Panc1 (cell line): Measurements from ENCODE around the gene RRP7A. TPM values are rescaled to one million over a fixed set of nuclear protein-coding genes. Genes with fewer than 3 reads are reported as not detected.
"Not testable (repeated sequence)": the region's sequence is repeated elsewhere in the genome, so short reads cannot be mapped to it uniquely, and the experiment has no call there.

Source experiments
- ATAC-seq: fragments of 200-7000 bp; cut with Tn5 transposase; 2 replicates; pipeline ENCODE4 v1.9.1; 2020; ENCODE audit warnings: mild to moderate bottlenecking, moderate library complexity
- BruUV-seq: library from RNA; stranded (reverse); fragments of 400-500 nt; replicated peaks from 2 replicates; lab custom pipeline; 2021; lab: Mats Ljungman, UMichigan
- CTCF ChIA-PET: fragments of 300-600 bp; sonication (Branson Sonifier 250); formaldehyde crosslinking; loops from one replicate; lab custom pipeline; 2022; ENCODE audit warnings: antibody characterized with exemption; lab: Charles Lee
- POLR2A ChIA-PET: fragments of 300-600 bp; sonication (Branson Sonifier 250); formaldehyde crosslinking; loops from one replicate; lab custom pipeline; 2022; ENCODE audit warnings: antibody characterized with exemption; lab: Charles Lee
- DNase-seq: peaks from one replicate; pipeline ENCODE4 v3.0.0-alpha.2; 2010; ENCODE audit warnings: low read depth, low spot score
- H3K27ac ChIP-seq: 2 replicates; pipeline ENCODE4 v1.5.1; 2011; ENCODE audit warnings: mild to moderate bottlenecking, low read length, inconsistent platforms
- H3K27me3 ChIP-seq: fragments of 200-500 bp; sonication (Bioruptor generic); 2 replicates; pipeline ENCODE4 v1.6.0; 2014; ENCODE audit warnings: low read length, inconsistent platforms; ENCODE audit not compliant: control insufficient read depth, insufficient read depth
- H3K36me3 ChIP-seq: fragments of 200-500 bp; sonication (Bioruptor generic); 2 replicates; pipeline ENCODE4 v1.5.1; 2014; ENCODE audit warnings: inconsistent platforms, mild to moderate bottlenecking, low read length, moderate library complexity; ENCODE audit not compliant: control insufficient read depth, insufficient read depth
- H3K4me1 ChIP-seq: 2 replicates; pipeline ENCODE4 v1.5.1; 2011; ENCODE audit warnings: inconsistent platforms, mild to moderate bottlenecking, low read length, moderate library complexity; ENCODE audit not compliant: control insufficient read depth, insufficient read depth
- H3K4me3 ChIP-seq, 2 experiments: 2 replicates each; pipeline ENCODE4 v1.5.1; 2011 to 2012; ENCODE audit warnings: low read depth in 2 of 2, low read length in 2 of 2, mild to moderate bottlenecking in 2 of 2, inconsistent platforms in 1 of 2, moderate library complexity in 1 of 2
- H3K9me3 ChIP-seq: fragments of 200-500 bp; sonication (Bioruptor generic); 2 replicates; pipeline ENCODE4 v1.5.1; 2014; ENCODE audit warnings: low read depth, mild to moderate bottlenecking, inconsistent platforms, low read length, moderate library complexity; ENCODE audit not compliant: control insufficient read depth, insufficient read depth
- POLR2AphosphoS5 ChIP-seq: IDR thresholded peaks from 2 replicates; pipeline ENCODE4 v1.6.1; 2012; ENCODE audit warnings: mild to moderate bottlenecking, low read depth, low read length, moderate library complexity
- SIN3A ChIP-seq: IDR thresholded peaks from 2 replicates; pipeline ENCODE4 v1.6.1; 2012; ENCODE audit warnings: low read depth, mild to moderate bottlenecking, low read length, moderate library complexity, borderline replicate concordance; ENCODE audit not compliant: insufficient read depth
- TCF7L2 ChIP-seq: IDR thresholded peaks from 2 replicates; pipeline ENCODE4 v1.6.1; 2011; ENCODE audit warnings: mild to moderate bottlenecking, low read depth, low read length, inconsistent platforms
- in situ Hi-C: cut with HindIII; loops from 2 replicates; pipeline ENCODE4 v1.10.0; 2016; ENCODE audit warnings: low sequenced_read_pairs, low pct_unique_long_range_greater_than_20kb
- intact Hi-C: fragments of 100-400 bp; cut with micrococcal nuclease; formaldehyde crosslinking; loops from one replicate; pipeline ENCODE4 v1.10.0; 2022; ENCODE audit not compliant: unreplicated experiment
- total RNA-seq: library from RNA; stranded (reverse); gene quantifications from one replicate; pipeline ENCODE4 v1.2.1, GENCODE V29; 2021; ENCODE audit not compliant: unreplicated experiment
- TF ChIP-seq, protein P1 (sequence below): fragments of 450-650 bp; IDR thresholded peaks from 2 replicates; pipeline ENCODE4 v1.5.1; 2017; ENCODE audit warnings: mild to moderate bottlenecking
- TF ChIP-seq, protein P2 (sequence below), 2 experiments: IDR thresholded peaks; 2 replicates each; pipeline ENCODE4 v1.6.1; 2011 to 2012; ENCODE audit warnings: low read depth in 2 of 2, control low read depth in 1 of 2, low read length in 1 of 2, mild to moderate bottlenecking in 1 of 2, moderate library complexity in 1 of 2; ENCODE audit not compliant: insufficient read depth in 1 of 2

The RRP7A gene
- total RNA-seq, 1 experiment from 2014 or later: 29.8 TPM

- H3K36me3 ChIP-seq, CTCF ChIA-PET, H3K4me1 ChIP-seq, H3K27ac ChIP-seq, intact Hi-C loops, ATAC-seq, BruUV-seq, H3K27me3 ChIP-seq, H3K4me3 ChIP-seq, H3K9me3 ChIP-seq, DNase-seq, POLR2A ChIA-PET, in situ Hi-C loops: not testable (repeated sequence)
- TF ChIP-seq, protein P1, sequence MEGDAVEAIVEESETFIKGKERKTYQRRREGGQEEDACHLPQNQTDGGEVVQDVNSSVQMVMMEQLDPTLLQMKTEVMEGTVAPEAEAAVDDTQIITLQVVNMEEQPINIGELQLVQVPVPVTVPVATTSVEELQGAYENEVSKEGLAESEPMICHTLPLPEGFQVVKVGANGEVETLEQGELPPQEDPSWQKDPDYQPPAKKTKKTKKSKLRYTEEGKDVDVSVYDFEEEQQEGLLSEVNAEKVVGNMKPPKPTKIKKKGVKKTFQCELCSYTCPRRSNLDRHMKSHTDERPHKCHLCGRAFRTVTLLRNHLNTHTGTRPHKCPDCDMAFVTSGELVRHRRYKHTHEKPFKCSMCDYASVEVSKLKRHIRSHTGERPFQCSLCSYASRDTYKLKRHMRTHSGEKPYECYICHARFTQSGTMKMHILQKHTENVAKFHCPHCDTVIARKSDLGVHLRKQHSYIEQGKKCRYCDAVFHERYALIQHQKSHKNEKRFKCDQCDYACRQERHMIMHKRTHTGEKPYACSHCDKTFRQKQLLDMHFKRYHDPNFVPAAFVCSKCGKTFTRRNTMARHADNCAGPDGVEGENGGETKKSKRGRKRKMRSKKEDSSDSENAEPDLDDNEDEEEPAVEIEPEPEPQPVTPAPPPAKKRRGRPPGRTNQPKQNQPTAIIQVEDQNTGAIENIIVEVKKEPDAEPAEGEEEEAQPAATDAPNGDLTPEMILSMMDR: peak; percentile 13
These were observed 32.7 kb upstream of the RRP7A start for GRCh38 chr22:42552294-42552647.

GRCh38 chr22:42549331-42550060 is 29.9 kb upstream of the RRP7A start:
- DNase-seq (no peak), ATAC-seq (no peak)
- TF ChIP-seq POLR2AphosphoS5 (no peak), SIN3A (no peak), TCF7L2 (no peak)
- TF ChIP-seq, protein P1: no peak
- TF ChIP-seq, protein P2, sequence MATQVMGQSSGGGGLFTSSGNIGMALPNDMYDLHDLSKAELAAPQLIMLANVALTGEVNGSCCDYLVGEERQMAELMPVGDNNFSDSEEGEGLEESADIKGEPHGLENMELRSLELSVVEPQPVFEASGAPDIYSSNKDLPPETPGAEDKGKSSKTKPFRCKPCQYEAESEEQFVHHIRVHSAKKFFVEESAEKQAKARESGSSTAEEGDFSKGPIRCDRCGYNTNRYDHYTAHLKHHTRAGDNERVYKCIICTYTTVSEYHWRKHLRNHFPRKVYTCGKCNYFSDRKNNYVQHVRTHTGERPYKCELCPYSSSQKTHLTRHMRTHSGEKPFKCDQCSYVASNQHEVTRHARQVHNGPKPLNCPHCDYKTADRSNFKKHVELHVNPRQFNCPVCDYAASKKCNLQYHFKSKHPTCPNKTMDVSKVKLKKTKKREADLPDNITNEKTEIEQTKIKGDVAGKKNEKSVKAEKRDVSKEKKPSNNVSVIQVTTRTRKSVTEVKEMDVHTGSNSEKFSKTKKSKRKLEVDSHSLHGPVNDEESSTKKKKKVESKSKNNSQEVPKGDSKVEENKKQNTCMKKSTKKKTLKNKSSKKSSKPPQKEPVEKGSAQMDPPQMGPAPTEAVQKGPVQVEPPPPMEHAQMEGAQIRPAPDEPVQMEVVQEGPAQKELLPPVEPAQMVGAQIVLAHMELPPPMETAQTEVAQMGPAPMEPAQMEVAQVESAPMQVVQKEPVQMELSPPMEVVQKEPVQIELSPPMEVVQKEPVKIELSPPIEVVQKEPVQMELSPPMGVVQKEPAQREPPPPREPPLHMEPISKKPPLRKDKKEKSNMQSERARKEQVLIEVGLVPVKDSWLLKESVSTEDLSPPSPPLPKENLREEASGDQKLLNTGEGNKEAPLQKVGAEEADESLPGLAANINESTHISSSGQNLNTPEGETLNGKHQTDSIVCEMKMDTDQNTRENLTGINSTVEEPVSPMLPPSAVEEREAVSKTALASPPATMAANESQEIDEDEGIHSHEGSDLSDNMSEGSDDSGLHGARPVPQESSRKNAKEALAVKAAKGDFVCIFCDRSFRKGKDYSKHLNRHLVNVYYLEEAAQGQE (IDR thresholded peaks at IDR 0.05; ENCODE audit: insufficient read depth in 1 of 2, low read depth in 2 of 2, low read length in 1 of 2): no peak
- no peaks in the 10 kb centered on the region for H3K27me3 ChIP-seq
- H3K9me3 ChIP-seq: no peaks in the 10 kb centered on the region
- H3K36me3 ChIP-seq: no peaks in the 10 kb centered on the region
- no peak overlapping the region for H3K4me3 ChIP-seq
- H3K4me1 ChIP-seq: no peaks in the 10 kb centered on the region
- in situ Hi-C loops (no loop called here), intact Hi-C loops (no loop called here)
- no peak overlapping the region for H3K27ac ChIP-seq
- ChIA-PET POLR2A (no interaction called here), CTCF (interaction anchor here (0.6 kb wide), 1 partner anchor 17 kb away, joined by 3 read pairs; no protein-coding TSS in a partner anchor)
- no TSS peak for BruUV-seq
